NCI-H69 (cell line): ENCODE measurements around the gene HS3ST3A1.

Experiments used
- DNase-seq: peaks from one replicate; lab custom pipeline; 2025; lab: John Stamatoyannopoulos, UW

HS3ST3A1 gene

GRCh38 chr17:13601776-13602551 lies at the start of gene HS3ST3A1:
TSS of gene HS3ST3A1 (minus strand) at chr17:13601929. CDS start at chr17:13601129, 800 bp downstream.
- no peak for DNase-seq

DNA sequence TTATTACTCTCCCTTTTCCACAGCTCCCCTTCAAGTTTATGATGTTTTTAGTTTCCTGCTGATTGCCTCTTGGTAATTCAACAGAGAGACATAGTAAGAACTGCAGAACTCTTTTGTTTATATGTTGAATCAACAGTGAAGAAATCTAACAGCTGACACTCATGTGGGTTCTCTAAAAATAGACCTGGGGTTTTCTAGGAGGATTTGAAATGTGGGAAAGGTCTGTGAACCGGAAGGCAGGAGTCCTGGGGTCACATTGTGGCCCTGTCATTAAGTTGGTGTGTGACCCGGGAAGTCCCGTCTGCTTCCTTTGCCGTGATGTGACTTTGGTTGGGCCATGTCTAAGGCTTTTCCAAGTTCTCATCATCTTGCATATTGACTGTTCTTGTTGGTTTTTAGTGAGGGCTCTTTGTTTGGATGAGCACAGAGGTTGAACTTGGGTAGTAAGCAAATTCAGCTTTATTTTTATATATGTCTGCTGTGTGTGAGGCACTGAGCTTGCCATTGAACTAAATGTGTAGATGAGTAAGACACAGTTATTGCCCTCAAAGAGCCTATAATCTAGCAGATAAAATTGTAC lies 48.5 kb upstream of the HS3ST3A1 start:
- no peak for DNase-seq

DNA sequence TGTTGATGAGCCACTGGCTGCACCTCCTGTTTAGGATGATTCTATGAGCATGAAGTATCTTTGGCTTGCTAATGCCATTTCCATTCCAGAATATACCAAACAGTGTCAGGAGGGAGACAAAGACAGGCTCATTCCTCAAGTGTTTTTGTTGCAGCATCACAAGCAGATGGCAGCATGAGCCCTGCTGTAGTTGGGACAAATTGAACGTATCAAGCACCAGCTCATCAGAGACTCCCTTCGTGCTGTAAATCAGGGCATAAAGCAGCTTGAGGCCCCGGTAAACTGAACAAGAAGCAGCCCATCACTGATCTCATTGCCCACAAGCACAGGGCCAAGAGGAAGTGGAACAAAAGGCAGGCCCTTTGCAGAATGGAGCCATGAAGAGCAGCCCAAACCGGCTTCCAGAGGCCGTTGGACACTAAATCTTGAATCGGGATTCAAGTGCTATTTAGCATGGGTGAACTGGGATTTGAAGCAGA lies 45.9 kb upstream of the HS3ST3A1 start:
- no peak for DNase-seq

- DNase-seq = no peak
These were observed 45.3 kb upstream of the HS3ST3A1 start for GRCh38 chr17:13646969-13647542.

GRCh38 chr17:13646411-13646810 lies 44.7 kb upstream of the HS3ST3A1 start:
- no peak for DNase-seq

- DNase-seq = no peak
These were observed 41.5 kb upstream of the HS3ST3A1 start for GRCh38 chr17:13643180-13643579.

- no peak for DNase-seq
These were observed 40.5 kb upstream of the HS3ST3A1 start for GRCh38 chr17:13642188-13642587.

DNA sequence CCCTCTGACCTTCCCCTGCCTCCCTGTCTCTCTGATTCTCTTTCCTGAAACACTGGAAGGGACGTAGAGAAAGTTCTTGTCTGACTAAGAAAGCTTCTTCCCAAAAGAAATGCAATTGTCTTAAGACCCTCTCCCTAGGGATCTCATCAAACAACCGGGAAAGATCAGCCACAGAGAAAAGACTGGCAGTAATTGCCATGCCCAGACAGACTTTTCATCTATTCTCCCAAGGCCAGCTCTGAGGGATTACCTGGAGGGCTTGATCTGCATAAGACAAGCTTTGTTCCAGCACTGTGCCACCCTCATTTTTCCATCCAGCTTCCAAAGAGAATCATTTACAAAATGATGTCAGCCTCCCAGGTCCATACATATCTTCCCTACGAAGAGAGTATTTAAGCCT lies 38.8 kb upstream of the HS3ST3A1 start:
- DNase-seq = no peak

DNA sequence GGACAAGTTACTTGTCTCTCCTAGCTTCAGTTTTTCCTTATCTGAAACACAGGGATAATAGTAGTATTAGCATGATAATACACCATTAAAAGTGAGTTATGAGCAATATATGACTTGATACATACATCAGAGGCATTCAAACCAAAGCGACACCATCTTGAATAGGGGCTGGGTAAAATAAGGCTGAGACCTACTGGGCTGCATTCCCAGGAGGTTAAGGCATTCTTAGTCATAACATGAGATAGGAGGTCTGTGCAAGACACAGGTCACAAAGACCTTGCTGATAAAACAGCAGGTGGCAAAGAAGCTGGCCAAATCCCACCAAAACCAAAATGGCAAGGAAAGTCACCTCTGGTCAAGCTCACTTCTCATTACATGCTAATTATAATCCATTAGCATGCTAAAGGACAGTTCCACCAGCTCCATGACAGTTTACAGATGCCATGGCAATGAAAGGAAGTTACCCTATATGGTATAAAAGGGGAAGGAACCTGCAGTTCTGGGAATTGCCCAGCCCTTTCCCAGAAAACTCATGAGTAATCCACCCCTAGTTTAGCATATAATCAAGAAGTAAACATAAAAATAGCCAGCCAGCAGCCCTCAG lies 37.2 kb upstream of the HS3ST3A1 start:
- DNase-seq = no peak

DNA sequence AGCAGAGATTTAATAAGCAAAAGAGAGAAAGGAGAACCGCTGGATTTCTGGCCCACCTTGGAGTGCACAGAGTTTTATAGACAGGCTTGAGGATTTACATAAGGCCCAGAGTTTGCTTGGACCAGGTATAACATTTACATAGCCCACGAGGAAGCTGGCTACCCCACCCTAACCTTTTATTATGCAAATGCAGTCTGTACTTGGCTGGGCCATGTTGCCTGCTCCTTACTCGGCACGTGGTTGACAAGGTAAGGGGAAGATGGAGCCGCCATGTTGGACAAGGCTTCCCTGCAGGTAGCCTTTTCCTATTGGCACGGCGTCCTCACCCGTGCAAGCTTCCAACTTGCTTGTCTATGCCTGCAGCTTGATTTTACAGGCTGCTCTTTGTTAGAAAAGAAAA lies 35.2 kb upstream of the HS3ST3A1 start:
- DNase-seq = no peak

- no peak for DNase-seq
These were observed 34.2 kb upstream of the HS3ST3A1 start for GRCh38 chr17:13635951-13636350.

DNA sequence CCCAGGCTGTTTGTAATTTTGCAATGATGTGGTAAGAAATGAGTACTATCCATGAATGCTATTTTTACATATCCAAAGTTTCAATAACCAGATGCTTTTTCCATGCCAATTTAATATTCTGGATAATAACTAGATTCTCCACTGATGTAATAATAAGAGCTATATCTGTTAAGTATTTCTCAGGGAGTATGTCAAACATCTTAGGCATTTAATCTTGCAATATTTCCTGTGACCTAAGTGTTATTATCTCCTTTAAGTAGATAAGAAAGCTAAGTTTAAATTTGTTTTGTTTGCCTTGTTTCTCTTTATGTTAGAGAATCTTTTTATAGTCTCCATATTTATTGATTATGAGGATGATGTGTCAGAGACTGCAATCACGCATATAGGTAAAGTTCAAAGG lies 32.3 kb upstream of the HS3ST3A1 start:
- DNase-seq = no peak

- no peak for DNase-seq
These were observed 29.8 kb upstream of the HS3ST3A1 start for GRCh38 chr17:13631529-13631928.

GRCh38 chr17:13626703-13627102 lies 25.0 kb upstream of the HS3ST3A1 start:
- DNase-seq = no peak

- no peak for DNase-seq
These were observed 17.7 kb upstream of the HS3ST3A1 start for GRCh38 chr17:13619462-13619861.

GRCh38 chr17:13616031-13616430 lies 14.3 kb upstream of the HS3ST3A1 start:
- no peak for DNase-seq

GRCh38 chr17:13609941-13610340 lies 8.2 kb upstream of the HS3ST3A1 start:
- no peak for DNase-seq

DNA sequence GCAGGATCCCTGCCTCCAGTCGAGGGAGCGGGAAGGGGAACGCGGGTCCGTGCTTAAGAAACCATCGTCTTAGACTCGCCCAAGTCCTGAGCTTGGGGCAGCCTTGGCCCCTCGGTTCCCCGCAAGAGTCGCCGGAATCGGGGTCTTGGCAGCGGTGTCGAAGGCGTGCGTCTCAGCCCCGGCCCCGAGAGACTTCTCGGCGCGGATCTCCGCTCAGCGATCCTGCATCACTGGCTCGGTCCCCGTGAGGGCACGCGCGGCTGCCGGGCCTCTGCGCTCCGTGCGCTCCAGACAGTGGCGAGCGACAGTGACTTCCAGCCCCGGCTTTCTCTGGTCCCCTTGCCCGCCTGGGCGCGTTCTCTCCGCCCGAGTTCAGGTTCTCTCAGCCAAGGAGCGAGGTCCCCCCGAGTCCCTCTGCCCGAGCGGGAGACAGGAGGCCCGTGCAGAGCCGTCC lies 380 bp downstream of the HS3ST3A1 start:
- no peak for DNase-seq

DNA sequence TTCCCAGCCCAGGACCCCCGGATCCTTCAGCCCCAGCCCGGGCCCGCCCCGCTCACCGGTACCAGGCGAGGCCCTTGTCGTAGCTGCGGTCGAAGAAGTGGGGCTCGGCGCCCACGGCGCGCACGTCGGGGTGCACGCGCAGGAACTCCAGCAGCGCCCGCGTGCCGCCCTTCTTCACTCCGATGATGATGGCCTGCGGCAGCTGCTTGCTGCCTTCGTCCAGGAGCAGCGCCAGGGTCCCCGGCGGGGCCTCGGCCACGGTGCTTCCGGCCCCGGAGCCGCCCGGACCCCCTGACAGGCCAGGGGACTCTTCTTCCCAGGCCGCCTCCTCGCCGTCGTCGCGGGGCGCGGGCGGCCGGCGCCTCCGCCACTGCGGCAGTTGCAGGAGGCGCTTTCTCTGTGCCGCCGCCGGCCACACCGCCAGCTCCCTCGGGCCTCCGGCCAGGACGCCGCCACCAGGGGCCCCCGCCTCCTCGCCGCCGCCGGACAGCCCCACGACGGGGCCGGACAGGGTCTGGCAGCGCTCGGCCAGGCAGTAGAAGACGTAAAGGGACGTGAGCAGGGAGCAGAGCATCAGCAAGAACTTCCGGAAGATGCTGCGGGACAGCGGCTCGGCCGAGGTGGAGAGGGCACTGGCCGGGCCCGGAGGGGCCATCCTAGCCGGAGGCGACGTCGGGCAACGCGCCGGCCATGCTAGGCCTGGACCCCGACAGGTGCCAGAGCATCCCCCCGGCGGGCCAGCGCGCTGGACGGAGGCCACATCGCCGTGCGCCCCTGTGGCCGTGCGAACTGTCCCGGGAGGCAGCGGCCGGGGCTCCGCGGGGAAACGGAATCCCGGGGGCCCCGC lies 1.0 kb downstream of the HS3ST3A1 start:
- no peak for DNase-seq

DNA sequence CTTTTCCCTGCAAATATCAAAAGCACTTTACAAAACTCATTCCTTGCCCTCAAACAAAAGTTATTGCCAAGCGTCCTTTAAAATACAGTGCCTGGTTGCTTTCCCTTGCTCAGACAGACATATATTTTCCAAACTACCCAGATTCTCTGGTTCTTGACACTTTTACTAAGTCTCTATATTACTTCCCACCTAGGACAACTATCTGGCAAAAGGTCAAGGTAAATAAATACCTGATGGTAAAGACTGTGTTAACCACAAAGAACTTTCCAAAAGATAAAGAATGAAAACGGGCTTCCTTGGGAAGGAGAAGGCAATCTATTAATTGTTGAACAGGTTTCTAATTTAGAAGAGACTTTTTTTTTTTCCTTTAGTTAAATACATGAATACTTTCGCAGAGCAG lies 1.9 kb downstream of the HS3ST3A1 start:
- no peak for DNase-seq

- no peak for DNase-seq
These were observed 2.6 kb downstream of the HS3ST3A1 start for GRCh38 chr17:13599168-13599577.
